IPS-11a (cell line): ENCODE data around the gene BIRC3.
"Not testable (repeated sequence)": the region's sequence is repeated elsewhere in the genome, so short reads cannot be mapped to it uniquely, and the experiment has no call there.

Experiments
- H3K4me3 ChIP-seq: one replicate; pipeline ENCODE4 v1.5.1; 2013; ENCODE audit warnings: low read depth, low read length, control low read depth

The BIRC3 gene

GRCh38 chr11:102322560-102322959, 5.3 kb downstream of the BIRC3 start:
- no peak overlapping the region for H3K4me3 ChIP-seq

- H3K4me3 ChIP-seq: no peak overlapping the region
Observed at GRCh38 chr11:102323542-102324251, 6.4 kb downstream of the BIRC3 start.

- H3K4me3 ChIP-seq: no peak overlapping the region
Observed at GRCh38 chr11:102325088-102325487, 7.8 kb downstream of the BIRC3 start.

- H3K4me3 ChIP-seq: no peak overlapping the region
Observed at GRCh38 chr11:102328748-102329147, 11.5 kb downstream of the BIRC3 start.

- no peak overlapping the region for H3K4me3 ChIP-seq
Observed at GRCh38 chr11:102330231-102330630, 12.9 kb downstream of the BIRC3 start.

GRCh38 chr11:102331341-102331740, 14.1 kb downstream of the BIRC3 start:
- no peak overlapping the region for H3K4me3 ChIP-seq

GRCh38 chr11:102332611-102332994, 15.3 kb downstream of the BIRC3 start:
- H3K4me3 ChIP-seq: no peak overlapping the region

- H3K4me3 ChIP-seq: no peak overlapping the region
Observed at GRCh38 chr11:102338479-102339010, 21.3 kb downstream of the BIRC3 start.

GRCh38 chr11:102341311-102341710, 24.0 kb downstream of the BIRC3 start:
- not testable (repeated sequence) for H3K4me3 ChIP-seq

GRCh38 chr11:102341844-102342318, 24.6 kb downstream of the BIRC3 start:
- no peak overlapping the region for H3K4me3 ChIP-seq

GRCh38 chr11:102343809-102344208, 26.5 kb downstream of the BIRC3 start:
- H3K4me3 ChIP-seq: no peak overlapping the region

- H3K4me3 ChIP-seq: peak overlapping the region; percentile 10
Observed at GRCh38 chr11:102345904-102346303, 28.6 kb downstream of the BIRC3 start.

GRCh38 chr11:102346456-102346747, 29.1 kb downstream of the BIRC3 start:
- H3K4me3 ChIP-seq: peak overlapping the region; percentile 91

GRCh38 chr11:102346748-102347461, 29.6 kb downstream of the BIRC3 start, which contains the start of gene BIRC2:
TSS of gene BIRC2 (plus strand) at chr11:102347214. CDS start at chr11:102349855, 2,641 bp downstream.
- H3K4me3 ChIP-seq: peak within 1 kb of the TSS; percentile 91

GRCh38 chr11:102347462-102348370, 30.4 kb downstream of the BIRC3 start:
- H3K4me3 ChIP-seq: peak overlapping the region; percentile 91

GRCh38 chr11:102357116-102357515, 39.8 kb downstream of the BIRC3 start:
- H3K4me3 ChIP-seq: no peak overlapping the region

- no peak overlapping the region for H3K4me3 ChIP-seq
Observed at GRCh38 chr11:102359372-102359771, 42.1 kb downstream of the BIRC3 start.

- no peak overlapping the region for H3K4me3 ChIP-seq
Observed at GRCh38 chr11:102360681-102361080, 43.4 kb downstream of the BIRC3 start.

GRCh38 chr11:102361086-102362031, 44.1 kb downstream of the BIRC3 start:
- no peak overlapping the region for H3K4me3 ChIP-seq

GRCh38 chr11:102364991-102365390, 47.7 kb downstream of the BIRC3 start:
- no peak overlapping the region for H3K4me3 ChIP-seq
